ENCODE results near the gene CAB39. TPM values are rescaled to one million over a fixed set of nuclear protein-coding genes. Genes with fewer than 3 reads are reported as not detected.

CAB39 gene
- total and polyA plus RNA-seq, 2 donors (not counting 3 experiments of a cell fraction or from before 2014, with no cell fraction given), result 25.7 to 53.7 TPM

DNA sequence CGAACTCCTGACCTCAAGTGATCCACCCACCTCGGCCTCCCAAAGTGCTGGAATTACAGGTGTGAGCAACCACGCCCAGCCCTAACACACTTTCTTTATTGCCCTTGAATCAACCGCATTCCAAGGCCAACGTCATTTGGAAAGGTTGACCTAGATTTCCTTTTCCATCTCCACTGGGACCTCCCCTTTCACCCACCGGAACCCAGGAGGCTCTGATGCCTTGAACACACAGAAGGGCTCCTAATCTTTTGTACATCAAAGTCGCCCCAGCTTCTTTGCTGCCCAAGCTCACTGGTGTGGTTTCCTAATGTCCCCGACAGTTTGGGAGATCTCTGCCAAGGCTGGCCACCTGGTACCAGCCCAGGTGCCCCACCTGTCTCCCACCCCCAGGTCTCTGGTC lies 46.2 kb upstream of the CAB39 start:
- BruUV-seq (replicated peaks), result no TSS peak
- Histone ChIP-seq H3K9ac (replicated peaks; ENCODE audit: extremely low read depth, insufficient read depth, low read length) (no peak overlapping the region), H3K4me3 (replicated peaks in 1 of 3; ENCODE audit: insufficient read depth in 1 of 3, low read depth in 1 of 3, low read length in 3 of 3) (no peak overlapping the region), H3K9me1 (replicated peaks; ENCODE audit: control insufficient read depth, extremely low read depth, insufficient read depth, low read length) (no peaks in the 10 kb centered on the region), H3K36me3 (ENCODE audit: control insufficient read depth in 2 of 2, extremely low read depth in 1 of 2, insufficient read depth in 2 of 2, low read length in 2 of 2) (no peaks in the 10 kb centered on the region), H3K27ac (ENCODE audit: insufficient read depth, low read depth, low read length) (no peak overlapping the region), H3K4me1 (ENCODE audit: control insufficient read depth, extremely low read depth, insufficient read depth, low read length) (no peaks in the 10 kb centered on the region), H4K20me1 (replicated peaks; ENCODE audit: control insufficient read depth, extremely low read depth, insufficient read depth, low read length) (no peaks in the 10 kb centered on the region), H2AFZ (ENCODE audit: low read depth, low read length) (no peak overlapping the region), H3K9me3 (replicated peaks; ENCODE audit: control insufficient read depth, insufficient read depth, low read length) (no peaks in the 10 kb centered on the region), H3K79me2 (ENCODE audit: control insufficient read depth, insufficient read depth, low read length) (no peaks in the 10 kb centered on the region), H3K27me3 (ENCODE audit: control insufficient read depth in 2 of 2, insufficient read depth in 2 of 2, low read length in 2 of 2) (no peaks in the 10 kb centered on the region), H3K4me2 (ENCODE audit: insufficient read depth, low read length) (no peak overlapping the region)
- DNase-seq (ENCODE audit: low read depth, low spot score) (no peak), FAIRE-seq (no peak)
- no peak for TF ChIP-seq GATA2 (IDR thresholded peaks at IDR 0.05; ENCODE audit: insufficient read depth, insufficient read length, low read depth, low read length)
- TF ChIP-seq MYC (IDR thresholded peaks at IDR 0.05; ENCODE audit: low read depth, low read length), result no peak
- TF ChIP-seq, protein P1, sequence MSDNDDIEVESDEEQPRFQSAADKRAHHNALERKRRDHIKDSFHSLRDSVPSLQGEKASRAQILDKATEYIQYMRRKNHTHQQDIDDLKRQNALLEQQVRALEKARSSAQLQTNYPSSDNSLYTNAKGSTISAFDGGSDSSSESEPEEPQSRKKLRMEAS (IDR thresholded peaks at IDR 0.05; ENCODE audit: insufficient read depth, insufficient read length), result no peak
- TF ChIP-seq POLR2A (IDR thresholded peaks at IDR 0.05; ENCODE audit: low read depth, low read length), result no peak
- CTCF ChIA-PET, result no interaction called here
- dilution Hi-C loops (cut with MboI; ENCODE audit: extremely low pct_ligation_motif_present, low sequenced_read_pairs) (no loop called here), intact Hi-C loops (cut with micrococcal nuclease) (no loop called here)
- POLR2A ChIA-PET, result no interaction called here

DNA sequence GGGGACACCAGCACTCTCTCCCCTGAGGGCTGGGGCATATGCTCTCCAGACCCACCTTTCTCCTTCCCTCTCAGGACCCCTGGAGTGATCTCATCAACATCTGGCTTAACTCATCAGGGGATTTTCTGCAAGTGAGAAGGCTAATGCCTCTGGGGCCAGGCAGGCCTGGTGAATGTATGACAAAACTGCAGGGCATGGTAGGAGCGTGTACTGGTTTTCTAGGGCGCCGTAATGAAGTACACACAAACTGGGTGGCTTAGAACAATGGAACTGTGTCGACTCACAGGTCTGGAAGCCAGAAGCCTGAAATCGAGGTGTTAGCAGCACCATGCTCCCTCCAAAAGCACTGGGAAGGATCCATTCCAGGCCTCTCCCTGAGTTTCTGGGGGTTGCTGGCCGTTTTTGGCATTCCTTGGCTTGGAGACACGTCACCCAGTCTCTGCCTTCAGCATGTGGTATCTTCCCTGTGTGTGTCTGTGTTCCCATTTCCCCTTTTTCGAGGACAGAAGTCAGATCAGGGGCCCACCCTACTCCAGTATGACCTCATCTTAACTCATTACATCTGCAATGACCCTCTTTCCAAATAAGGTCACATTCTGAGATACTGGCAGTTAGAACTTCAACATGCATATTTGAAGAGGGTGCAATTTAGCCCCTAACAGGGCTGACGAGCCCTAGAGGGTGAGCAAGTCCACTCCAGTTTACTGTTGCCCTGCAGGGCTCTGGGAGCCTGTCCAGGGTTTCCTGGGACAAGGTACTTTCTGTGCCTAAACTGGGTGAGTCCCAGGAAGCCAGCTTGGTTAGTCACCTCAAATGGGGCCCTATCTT lies 45.5 kb upstream of the CAB39 start:
- FAIRE-seq (no peak), DNase-seq (ENCODE audit: low read depth, low spot score) (no peak)
- no peak for TF ChIP-seq JUN (IDR thresholded peaks at IDR 0.05; ENCODE audit: borderline replicate concordance, insufficient read depth, insufficient read length, low read depth)
- dilution Hi-C loops (cut with MboI; ENCODE audit: extremely low pct_ligation_motif_present, low sequenced_read_pairs), result no loop called here
- BruUV-seq (replicated peaks), result no TSS peak
- ChIA-PET CTCF (no interaction called here), POLR2A (no interaction called here)
- H3K9ac ChIP-seq (replicated peaks; ENCODE audit: extremely low read depth, insufficient read depth, low read length), result no peak overlapping the region
- no peaks in the 10 kb centered on the region for H3K9me1 ChIP-seq (replicated peaks; ENCODE audit: control insufficient read depth, extremely low read depth, insufficient read depth, low read length)
- no peak overlapping the region for H3K4me3 ChIP-seq (replicated peaks in 1 of 3; ENCODE audit: insufficient read depth in 1 of 3, low read depth in 1 of 3, low read length in 3 of 3)
- no peaks in the 10 kb centered on the region for H3K79me2 ChIP-seq (ENCODE audit: control insufficient read depth, insufficient read depth, low read length)
- no peak overlapping the region for H2AFZ ChIP-seq (ENCODE audit: low read depth, low read length)
- no peak overlapping the region for H3K4me2 ChIP-seq (ENCODE audit: insufficient read depth, low read length)
- H3K9me3 ChIP-seq (replicated peaks; ENCODE audit: control insufficient read depth, insufficient read depth, low read length), result no peaks in the 10 kb centered on the region
- H3K27ac ChIP-seq (ENCODE audit: insufficient read depth, low read depth, low read length), result no peak overlapping the region
- H3K27me3 ChIP-seq (ENCODE audit: control insufficient read depth in 2 of 2, insufficient read depth in 2 of 2, low read length in 2 of 2), result no peaks in the 10 kb centered on the region
- H4K20me1 ChIP-seq (replicated peaks; ENCODE audit: control insufficient read depth, extremely low read depth, insufficient read depth, low read length), result no peaks in the 10 kb centered on the region
- intact Hi-C loops (cut with micrococcal nuclease), result no loop called here
- H3K4me1 ChIP-seq (ENCODE audit: control insufficient read depth, extremely low read depth, insufficient read depth, low read length), result no peaks in the 10 kb centered on the region
- no peaks in the 10 kb centered on the region for H3K36me3 ChIP-seq (ENCODE audit: control insufficient read depth in 2 of 2, extremely low read depth in 1 of 2, insufficient read depth in 2 of 2, low read length in 2 of 2)

All from endothelial cell of umbilical vein (primary cell).